Measurements from ENCODE around the gene PER2.

DNA sequence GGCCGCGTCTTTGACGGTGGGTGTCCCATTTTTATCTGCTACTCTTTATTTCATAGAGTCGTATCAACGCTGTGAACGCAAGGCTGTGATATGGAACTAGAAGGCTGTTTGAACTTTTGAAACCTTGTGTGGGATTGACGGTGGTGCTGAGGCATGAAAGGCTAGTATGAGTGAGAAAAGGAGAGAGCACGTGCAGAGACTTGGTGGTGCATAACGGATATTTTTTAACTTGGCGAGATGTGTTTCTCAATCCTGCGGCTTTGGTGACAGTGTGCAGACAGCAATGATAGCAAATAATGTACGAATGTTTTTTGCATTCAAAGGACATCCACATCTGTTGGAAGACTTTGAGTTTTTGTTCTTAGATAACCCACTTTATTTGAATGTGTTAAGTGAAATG lies 54.8 kb downstream of the PER2 start:
- TF ChIP-seq, protein P1, sequence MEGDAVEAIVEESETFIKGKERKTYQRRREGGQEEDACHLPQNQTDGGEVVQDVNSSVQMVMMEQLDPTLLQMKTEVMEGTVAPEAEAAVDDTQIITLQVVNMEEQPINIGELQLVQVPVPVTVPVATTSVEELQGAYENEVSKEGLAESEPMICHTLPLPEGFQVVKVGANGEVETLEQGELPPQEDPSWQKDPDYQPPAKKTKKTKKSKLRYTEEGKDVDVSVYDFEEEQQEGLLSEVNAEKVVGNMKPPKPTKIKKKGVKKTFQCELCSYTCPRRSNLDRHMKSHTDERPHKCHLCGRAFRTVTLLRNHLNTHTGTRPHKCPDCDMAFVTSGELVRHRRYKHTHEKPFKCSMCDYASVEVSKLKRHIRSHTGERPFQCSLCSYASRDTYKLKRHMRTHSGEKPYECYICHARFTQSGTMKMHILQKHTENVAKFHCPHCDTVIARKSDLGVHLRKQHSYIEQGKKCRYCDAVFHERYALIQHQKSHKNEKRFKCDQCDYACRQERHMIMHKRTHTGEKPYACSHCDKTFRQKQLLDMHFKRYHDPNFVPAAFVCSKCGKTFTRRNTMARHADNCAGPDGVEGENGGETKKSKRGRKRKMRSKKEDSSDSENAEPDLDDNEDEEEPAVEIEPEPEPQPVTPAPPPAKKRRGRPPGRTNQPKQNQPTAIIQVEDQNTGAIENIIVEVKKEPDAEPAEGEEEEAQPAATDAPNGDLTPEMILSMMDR (IDR thresholded peaks at IDR 0.05; ENCODE audit: low read depth, low read length), result no peak
- TF ChIP-seq EZH2phosphoT487 (IDR thresholded peaks at IDR 0.05; ENCODE audit: low read depth), result no peak
